GM18508 (cell line): ENCODE data around the gene TMEM52.

Source experiments
- ATAC-seq: cut with Tn5 transposase; IDR thresholded peaks from one replicate; pipeline ENCODE4 v1.9.1; 2021; ENCODE audit warnings: moderate number of reproducible peaks; ENCODE audit not compliant: insufficient read depth, unreplicated experiment

TMEM52 gene

GRCh38 chr1:1928231-1929101 lies 9.4 kb upstream of the TMEM52 start:
- ATAC-seq = no peak

GRCh38 chr1:1927751-1928150 lies 8.7 kb upstream of the TMEM52 start:
- ATAC-seq = no peak

GRCh38 chr1:1926886-1927660 lies 8.0 kb upstream of the TMEM52 start:
- no peak for ATAC-seq

- no peak for ATAC-seq
These were observed 7.3 kb upstream of the TMEM52 start for GRCh38 chr1:1926346-1926811.

- ATAC-seq = no peak
These were observed 6.6 kb upstream of the TMEM52 start for GRCh38 chr1:1925437-1926345.

GRCh38 chr1:1924849-1925248 lies 5.8 kb upstream of the TMEM52 start:
- ATAC-seq = no peak

GRCh38 chr1:1924386-1924785 lies 5.3 kb upstream of the TMEM52 start:
- no peak for ATAC-seq

- no peak for ATAC-seq
These were observed 4.1 kb upstream of the TMEM52 start for GRCh38 chr1:1922956-1923833.

GRCh38 chr1:1922702-1922955 lies 3.5 kb upstream of the TMEM52 start:
- no peak for ATAC-seq

- ATAC-seq = no peak
These were observed 3.0 kb upstream of the TMEM52 start for GRCh38 chr1:1921901-1922701.

GRCh38 chr1:1921459-1921862 lies 2.4 kb upstream of the TMEM52 start:
- no peak for ATAC-seq

- ATAC-seq = no peak
These were observed 1.8 kb upstream of the TMEM52 start for GRCh38 chr1:1920608-1921458.

- no peak for ATAC-seq
These were observed 1.1 kb upstream of the TMEM52 start for GRCh38 chr1:1920057-1920607.

- peak; percentile 51 for ATAC-seq
These were observed 401 bp upstream of the TMEM52 start for GRCh38 chr1:1919304-1920056.

GRCh38 chr1:1917995-1918900 lies 831 bp downstream of the TMEM52 start:
- ATAC-seq = no peak
